ENCODE results near the gene WDR82. TPM values are rescaled to one million over a fixed set of nuclear protein-coding genes. Genes with fewer than 3 reads are reported as not detected.

WDR82 gene
- total RNA-seq, 1 donor from 2014 or later = 90.8 TPM

- no peak for DNase-seq (ENCODE audit: low read depth)
Measured at GRCh38 chr3:52256622-52257021, 21.8 kb downstream of the WDR82 start.

- no peak for DNase-seq (ENCODE audit: low read depth)
Measured at GRCh38 chr3:52256159-52256558, 22.3 kb downstream of the WDR82 start.

- no peak for DNase-seq (ENCODE audit: low read depth)
Measured at GRCh38 chr3:52254608-52255007, 23.8 kb downstream of the WDR82 start.

- DNase-seq (ENCODE audit: low read depth) = no peak
Measured at GRCh38 chr3:52253314-52254304, 24.8 kb downstream of the WDR82 start.

- no peak for DNase-seq (ENCODE audit: low read depth)
Measured at GRCh38 chr3:52250122-52250521, 28.3 kb downstream of the WDR82 start.

GRCh38 chr3:52249683-52250082 lies 28.8 kb downstream of the WDR82 start:
- DNase-seq (ENCODE audit: low read depth) = no peak

GRCh38 chr3:52248816-52249547 lies 29.5 kb downstream of the WDR82 start:
- peak; percentile 33 for DNase-seq (ENCODE audit: low read depth)

- no peak for DNase-seq (ENCODE audit: low read depth)
Measured at GRCh38 chr3:52248165-52248541, 30.3 kb downstream of the WDR82 start.

- no peak for DNase-seq (ENCODE audit: low read depth)
Measured at GRCh38 chr3:52247409-52248164, 30.9 kb downstream of the WDR82 start.

GRCh38 chr3:52246728-52247408 lies 31.6 kb downstream of the WDR82 start:
- no peak for DNase-seq (ENCODE audit: low read depth)

GRCh38 chr3:52246264-52246620 lies 32.2 kb downstream of the WDR82 start:
- no peak for DNase-seq (ENCODE audit: low read depth)

- no peak for DNase-seq (ENCODE audit: low read depth)
Measured at GRCh38 chr3:52245322-52246263, 32.9 kb downstream of the WDR82 start, which contains the start of gene PPM1M. Gene PPM1M (plus strand): TSS chr3:52245759. CDS start chr3:52245825, 66 bp downstream.

- DNase-seq (ENCODE audit: low read depth) = peak; percentile 72
Measured at GRCh38 chr3:52243791-52244628, 34.4 kb downstream of the WDR82 start.

- DNase-seq (ENCODE audit: low read depth) = no peak
Measured at GRCh38 chr3:52242039-52242438, 36.4 kb downstream of the WDR82 start.

- no peak for DNase-seq (ENCODE audit: low read depth)
Measured at GRCh38 chr3:52240886-52241370, 37.5 kb downstream of the WDR82 start.

GRCh38 chr3:52240059-52240885 lies 38.2 kb downstream of the WDR82 start:
- DNase-seq (ENCODE audit: low read depth) = peak; percentile 93

- no peak for DNase-seq (ENCODE audit: low read depth)
Measured at GRCh38 chr3:52238761-52239701, 39.4 kb downstream of the WDR82 start, which contains the start of gene TWF2. Gene TWF2 (minus strand): TSS chr3:52239158. CDS start chr3:52239016, 142 bp downstream.

Measured in renal cortical epithelial cell (primary cell).